Measurements from ENCODE around the gene MOGAT2.

DNA sequence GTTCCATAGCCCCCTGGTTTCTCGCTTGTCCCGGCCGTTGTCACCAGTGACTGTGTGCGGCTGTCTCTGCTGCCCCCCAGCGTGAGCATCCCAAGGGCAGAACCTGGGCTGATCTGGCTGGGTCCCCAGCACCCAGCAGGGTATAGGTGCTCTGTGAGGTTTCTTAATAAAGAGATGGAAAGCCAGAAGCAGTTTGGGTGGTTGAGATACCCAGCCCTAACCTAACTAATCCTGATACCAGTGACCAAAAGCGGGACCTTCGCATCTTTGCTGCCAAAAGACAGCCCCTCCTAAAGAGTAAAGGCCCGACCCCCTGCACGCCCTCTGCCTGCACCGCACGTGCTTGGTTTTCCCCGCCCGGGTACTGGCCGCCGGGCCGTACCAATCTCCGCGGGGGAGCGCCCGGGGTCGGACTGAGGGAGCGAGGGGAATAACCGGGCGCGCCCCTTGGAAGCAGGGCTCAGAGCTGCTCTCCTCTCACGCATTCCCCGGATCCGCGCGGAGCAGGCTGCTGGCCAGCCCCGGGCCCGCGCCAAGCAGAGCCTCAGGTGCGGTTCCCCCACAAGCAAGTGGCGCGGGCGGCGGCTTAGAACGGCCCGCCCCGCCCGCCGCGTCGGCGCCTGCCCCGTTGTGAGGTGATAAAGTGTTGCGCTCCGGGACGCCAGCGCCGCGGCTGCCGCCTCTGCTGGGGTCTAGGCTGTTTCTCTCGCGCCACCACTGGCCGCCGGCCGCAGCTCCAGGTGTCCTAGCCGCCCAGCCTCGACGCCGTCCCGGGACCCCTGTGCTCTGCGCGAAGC is 50.7 kb downstream of the MOGAT2 start, which contains the start of gene DGAT2:
- TF ChIP-seq YY1 (IDR thresholded peaks at IDR 0.05; ENCODE audit: insufficient read depth, insufficient read length) (no peak), ZNF274 (IDR thresholded peaks at IDR 0.05; ENCODE audit: low read depth, low read length) (no peak)
